Upper lobe of left lung (tissue), 6 donors: ENCODE data around the gene SLC6A6. TPM values are rescaled to one million over a fixed set of nuclear protein-coding genes. Genes with fewer than 3 reads are reported as not detected.

Source experiments
- ATAC-seq, 2 donors: fragments of 200-7000 bp; cut with Tn5 transposase; one replicate each; pipeline ENCODE4 v1.9.1; 2022; ENCODE audit warnings: mild to moderate bottlenecking in 2 of 2, moderate library complexity in 2 of 2; ENCODE audit not compliant: low FRiP score in 2 of 2
- DNase-seq, 2 donors: peaks; one replicate each; pipeline ENCODE4 v3.0.0-alpha.2; 2019 to 2020
- H3K27ac ChIP-seq, 4 donors: fragments of 200-600 bp; sonication (generic); one replicate each; pipeline ENCODE4 v1.5.1; 2016 to 2019
- H3K27me3 ChIP-seq, 4 donors: fragments of 200-600 bp; sonication (generic); one replicate each; pipeline ENCODE4 v1.5.1; 2017 to 2019
- H3K36me3 ChIP-seq, 4 donors: fragments of 200-600 bp; sonication (generic); one replicate each; pipeline ENCODE4 v1.5.1; 2016 to 2019
- H3K4me1 ChIP-seq, 4 donors: fragments of 200-600 bp; sonication (generic); one replicate each; pipeline ENCODE4 v1.5.1; 2018 to 2019
- H3K4me3 ChIP-seq, 4 donors: fragments of 200-600 bp; sonication (generic); one replicate each; pipeline ENCODE4 v1.5.1; 2017 to 2019; ENCODE audit warnings: mild to moderate bottlenecking in 2 of 4, moderate library complexity in 1 of 4
- H3K9me3 ChIP-seq, 4 donors: fragments of 200-600 bp; sonication (generic); one replicate each; pipeline ENCODE4 v1.5.1; 2018 to 2019
- CTCF ChIP-seq, 6 experiments: fragments of 450-650 bp in 4 of 6; fragments of 200-600 bp in 2 of 6; sonication (generic) in 2 of 6; IDR thresholded peaks; one replicate each; pipeline ENCODE4 v1.5.1; 2016 to 2019; ENCODE audit warnings: antibody characterized with exemption in 6 of 6
- EP300 ChIP-seq, 4 donors: sonication (generic); formaldehyde crosslinking; IDR thresholded peaks; one replicate each; pipeline ENCODE4 v1.5.1; 2017; ENCODE audit warnings: antibody characterized with exemption in 4 of 4, control low read depth in 2 of 4
- POLR2A ChIP-seq, 4 donors: fragments of 450-650 bp; IDR thresholded peaks; one replicate each; pipeline ENCODE4 v1.5.1; 2016 to 2017; ENCODE audit warnings: antibody characterized with exemption in 4 of 4, mild to moderate bottlenecking in 2 of 4
- POLR2AphosphoS5 ChIP-seq, 2 donors: sonication (generic); formaldehyde crosslinking; IDR thresholded peaks; one replicate each; pipeline ENCODE4 v1.5.1; 2017; ENCODE audit warnings: antibody characterized with exemption in 2 of 2
- WGBS, 2 donors: methylation state at CpG; one replicate each; pipeline ENCODE4 v1.1.5; 2017 to 2018; 5-methylcytosine and 5-hydroxymethylcytosine counted together
- total RNA-seq, 6 donors: library from RNA; depleted of rRNA in 4 of 6; stranded (reverse); fragments of >200 nt in 4 of 6; gene quantifications; one replicate each; pipeline versions ENCODE4 v1.1.0 to v1.2.1, GENCODE V29; 2016 to 2021
- donor health status: DM: no; HTN: no; CAD: no; lungs with moderate emphysema.
- donor health status: DM: no; HTN: yes; CAD: no; lungs with severe emphysema.

Gene SLC6A6
- total RNA-seq, 6 donors from 2014 or later = 60.6 to 154 (median 92.8) TPM

GRCh38 chr3:14467814-14468620 is 65.6 kb downstream of the SLC6A6 start:
- Histone ChIP-seq H3K27me3 (no peaks in the 10 kb centered on the region), H3K9me3 (no peaks in the 10 kb centered on the region), H3K4me3 (no peak overlapping the region), H3K36me3 (peaks cover 19 to 96% (median 65%) of the 10 kb centered on the region in 4 donors), H3K4me1 (peaks cover 3 to 8% (median 6%) of the 10 kb centered on the region in 4 donors), H3K27ac (no peak overlapping the region)
- ATAC-seq (peak; percentile 13 to 75), DNase-seq (peak in 1 of 2 donors; percentile 36)
- 64 to 73% methylated on average over 14 to 15 of the region's 15 CpGs for WGBS, 2 donors
- TF ChIP-seq POLR2A (IDR thresholded peaks at IDR 0.05) (no peak), CTCF (IDR thresholded peaks at IDR 0.05) (peak; percentile 79 to 93 (median 90))

GRCh38 chr3:14468621-14468981 is 66.2 kb downstream of the SLC6A6 start:
- WGBS, 2 donors = 95 to 97% methylated on average over 8 to 13 of the region's 13 CpGs
- no peak for ATAC-seq
- Histone ChIP-seq H3K27me3 (no peaks in the 10 kb centered on the region), H3K4me1 (peaks cover 3 to 13% (median 7%) of the 10 kb centered on the region in 4 donors), H3K27ac (no peak overlapping the region), H3K9me3 (no peaks in the 10 kb centered on the region), H3K4me3 (no peak overlapping the region), H3K36me3 (peaks cover 19 to 96% (median 61%) of the 10 kb centered on the region in 4 donors)
- TF ChIP-seq CTCF (IDR thresholded peaks at IDR 0.05) (no peak), EP300 (IDR thresholded peaks at IDR 0.05) (no peak)
- DNase-seq = no peak

GRCh38 chr3:14470461-14470860 is 68.1 kb downstream of the SLC6A6 start:
- Histone ChIP-seq H3K9me3 (no peaks in the 10 kb centered on the region), H3K4me3 (no peak overlapping the region), H3K27ac (no peak overlapping the region), H3K4me1 (peaks cover 3 to 13% (median 7%) of the 10 kb centered on the region in 4 donors), H3K27me3 (no peaks in the 10 kb centered on the region), H3K36me3 (peaks cover 18 to 95% (median 61%) of the 10 kb centered on the region in 4 donors)
- TF ChIP-seq CTCF (IDR thresholded peaks at IDR 0.05) (no peak), EP300 (IDR thresholded peaks at IDR 0.05) (no peak), POLR2A (IDR thresholded peaks at IDR 0.05) (no peak), POLR2AphosphoS5 (IDR thresholded peaks at IDR 0.05) (no peak)
- ATAC-seq = no peak
- 81 to 93% methylated on average over 11 to 12 of the region's 12 CpGs for WGBS, 2 donors
- no peak for DNase-seq

GRCh38 chr3:14471016-14471415 is 68.6 kb downstream of the SLC6A6 start:
- no peak overlapping the region for H3K27ac ChIP-seq
- no peak overlapping the region for H3K4me3 ChIP-seq
- peaks cover 22 to 95% (median 62%) of the 10 kb centered on the region in 4 donors for H3K36me3 ChIP-seq
- H3K9me3 ChIP-seq = no peaks in the 10 kb centered on the region
- no peak for DNase-seq
- TF ChIP-seq CTCF (IDR thresholded peaks at IDR 0.05) (no peak), EP300 (IDR thresholded peaks at IDR 0.05) (no peak), POLR2AphosphoS5 (IDR thresholded peaks at IDR 0.05) (no peak), POLR2A (IDR thresholded peaks at IDR 0.05) (no peak)
- 91 to 93% methylated on average over 5 of the region's 5 CpGs for WGBS, 2 donors
- H3K4me1 ChIP-seq = peaks cover 3 to 13% (median 7%) of the 10 kb centered on the region in 4 donors
- no peaks in the 10 kb centered on the region for H3K27me3 ChIP-seq
- no peak for ATAC-seq

GRCh38 chr3:14471690-14472089 is 69.3 kb downstream of the SLC6A6 start:
- Histone ChIP-seq H3K27ac (no peak overlapping the region), H3K4me1 (peaks cover 3 to 13% (median 7%) of the 10 kb centered on the region in 4 donors), H3K36me3 (peaks cover 22 to 94% (median 62%) of the 10 kb centered on the region in 4 donors), H3K27me3 (no peaks in the 10 kb centered on the region), H3K9me3 (no peaks in the 10 kb centered on the region), H3K4me3 (no peak overlapping the region)
- no peak for ATAC-seq
- 88 to 94% methylated on average over 10 of the region's 10 CpGs for WGBS, 2 donors
- no peak for DNase-seq
- TF ChIP-seq CTCF (IDR thresholded peaks at IDR 0.05) = no peak
- TF ChIP-seq POLR2A (IDR thresholded peaks at IDR 0.05) = no peak
- no peak for TF ChIP-seq POLR2AphosphoS5 (IDR thresholded peaks at IDR 0.05)
- TF ChIP-seq EP300 (IDR thresholded peaks at IDR 0.05) = no peak
